Bone marrow (tissue), 2 donors: Measurements from ENCODE around the gene WDR49.
"Not testable (repeated sequence)": the region's sequence is repeated elsewhere in the genome, so short reads cannot be mapped to it uniquely, and the experiment has no call there.

ENCODE experiments used
- DNase-seq, 2 donors: peaks; one replicate each; lab custom pipeline; 2025; lab: John Stamatoyannopoulos, UW

The WDR49 gene

DNA sequence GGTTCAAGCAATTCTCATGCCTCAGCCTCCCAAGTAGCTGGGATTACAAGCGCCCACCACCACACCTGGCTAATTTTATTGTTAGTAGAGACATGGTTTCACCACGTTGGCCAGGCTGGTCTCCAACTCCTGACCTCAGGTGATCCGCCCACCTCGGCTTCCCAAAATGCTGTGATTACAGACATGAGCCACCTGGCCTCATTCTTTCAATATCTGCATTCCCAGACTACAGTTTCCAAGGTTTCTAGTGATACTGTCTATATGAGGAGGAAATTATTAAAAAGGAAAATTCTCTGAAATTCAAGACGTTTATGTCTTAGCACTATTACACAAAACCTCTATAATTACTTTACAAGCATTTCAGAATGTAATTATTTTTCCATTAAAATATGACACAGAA is 39.5 kb downstream of the WDR49 start:
- DNase-seq = not testable (repeated sequence)

DNA sequence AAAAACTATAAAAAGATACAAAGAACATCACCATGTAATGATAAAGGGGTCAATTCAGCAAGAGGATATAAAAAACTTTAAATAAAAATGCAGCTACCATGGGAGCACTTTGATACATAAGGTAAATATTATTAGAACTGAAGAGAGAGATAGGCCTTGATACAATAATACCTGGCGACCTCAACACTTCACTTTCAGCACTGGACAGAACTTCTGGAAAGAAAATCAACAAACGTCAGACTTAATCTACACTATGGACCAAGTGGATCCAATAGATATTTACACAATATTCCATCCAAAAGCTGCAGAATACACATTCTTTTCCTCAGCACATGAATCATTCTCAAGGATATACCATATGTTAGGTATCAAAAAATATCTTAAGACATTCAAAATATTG is 42.0 kb downstream of the WDR49 start:
- no peak for DNase-seq

DNA sequence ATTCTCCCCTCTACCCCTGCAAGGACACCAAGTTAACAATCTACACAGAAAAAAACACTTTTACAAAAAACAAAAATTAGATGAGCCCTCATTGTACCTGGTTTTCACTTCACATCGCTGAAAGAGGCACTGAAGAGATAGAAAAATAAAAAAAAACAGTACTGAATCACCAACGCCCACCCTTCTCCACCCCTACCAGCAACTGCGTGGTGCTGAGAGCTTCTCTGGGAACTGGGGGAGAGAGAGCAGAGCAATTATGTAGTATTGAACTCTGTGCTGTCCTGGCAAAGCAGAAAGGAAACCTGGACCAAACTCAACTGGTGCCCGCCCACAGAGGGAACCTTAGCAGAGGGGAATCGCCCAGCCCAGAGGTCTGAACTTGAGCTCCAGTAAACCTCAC is 44.6 kb downstream of the WDR49 start:
- DNase-seq = no peak

DNA sequence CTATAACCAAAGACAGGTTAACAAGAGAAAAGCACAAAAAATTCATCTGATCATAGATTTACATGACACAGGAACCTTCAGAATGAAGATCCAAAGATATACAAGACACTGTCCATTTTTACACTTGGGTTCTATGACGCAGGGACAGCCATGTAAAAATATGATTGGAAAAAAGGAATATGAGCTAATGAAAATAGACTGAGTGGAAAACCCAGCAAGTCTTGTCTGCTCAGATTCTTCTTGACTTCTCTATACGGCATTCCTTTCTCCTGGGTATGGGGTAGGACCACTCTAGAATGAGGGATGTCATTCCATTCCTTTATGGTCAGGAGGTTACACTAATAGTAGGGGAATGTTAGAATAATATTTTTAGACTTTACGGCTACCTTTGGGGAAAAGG is 46.9 kb downstream of the WDR49 start:
- no peak for DNase-seq

DNA sequence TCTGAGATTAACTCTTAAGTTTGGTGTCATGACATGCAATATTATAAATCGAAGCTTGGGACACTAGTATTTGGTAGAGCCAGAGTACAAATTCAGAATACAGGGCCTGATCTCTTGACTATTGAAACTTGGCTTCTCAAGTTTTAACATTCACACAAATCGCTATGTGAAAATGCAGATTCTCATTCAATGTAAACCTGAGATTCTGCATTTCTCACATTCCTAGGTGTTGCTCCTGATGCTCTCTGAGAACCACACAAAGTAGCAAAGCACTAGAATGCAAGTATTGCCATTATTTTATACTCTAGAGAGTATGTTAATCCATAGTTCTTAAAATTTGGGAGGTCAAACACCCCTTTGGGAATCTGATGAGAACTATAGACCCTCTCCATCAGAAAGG is 47.9 kb downstream of the WDR49 start:
- no peak for DNase-seq

- no peak for DNase-seq
These were observed 51.7 kb downstream of the WDR49 start for GRCh38 chr3:167602041-167602440.

DNA sequence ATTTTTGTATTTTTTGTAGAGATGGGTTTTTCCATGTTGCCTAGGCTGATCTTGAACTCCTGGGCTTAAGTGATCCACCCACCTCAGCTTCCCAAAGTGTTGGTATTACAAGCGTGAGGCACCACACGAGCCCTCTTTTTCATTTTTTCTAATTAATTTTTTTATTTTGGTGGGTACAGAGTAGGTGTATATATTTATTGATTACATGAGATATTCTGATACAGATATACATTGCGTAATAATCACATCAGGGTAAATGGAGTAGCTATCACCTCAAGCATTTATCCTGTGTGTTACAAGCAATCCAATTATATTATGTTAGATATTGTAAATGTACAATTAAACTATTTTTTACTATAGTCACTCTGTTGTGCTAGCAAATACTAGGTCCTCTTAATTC is 66.1 kb downstream of the WDR49 start:
- DNase-seq = no peak

DNA sequence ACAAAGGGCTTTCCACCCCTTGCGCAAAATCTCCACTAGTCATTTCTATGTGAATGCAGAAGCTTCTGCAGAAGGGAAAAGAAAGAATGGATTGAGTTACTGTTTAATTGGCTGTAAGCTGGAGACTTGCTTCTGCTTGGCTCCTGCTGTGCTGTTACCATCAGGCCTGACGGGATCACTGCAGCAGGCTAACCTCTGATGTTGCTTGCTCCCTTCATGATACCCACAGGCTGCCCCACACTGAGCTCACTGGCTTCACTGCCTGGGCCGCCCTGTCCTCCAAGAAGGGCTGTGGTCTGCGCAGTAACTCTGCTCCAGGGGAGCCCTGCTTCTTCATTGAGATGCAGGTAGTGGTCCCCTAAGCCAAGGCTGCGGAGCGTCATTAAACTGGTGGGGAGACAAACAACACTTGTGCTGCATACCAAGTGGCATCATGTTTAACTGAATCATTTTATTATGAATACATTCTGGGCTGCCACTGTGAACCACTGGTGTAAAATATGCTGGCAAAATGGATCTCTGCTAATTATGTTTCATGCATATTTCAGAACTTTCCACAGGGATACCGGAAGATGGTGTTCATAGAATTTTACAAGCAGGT is 78.6 kb downstream of the WDR49 start:
- no peak for DNase-seq

DNA sequence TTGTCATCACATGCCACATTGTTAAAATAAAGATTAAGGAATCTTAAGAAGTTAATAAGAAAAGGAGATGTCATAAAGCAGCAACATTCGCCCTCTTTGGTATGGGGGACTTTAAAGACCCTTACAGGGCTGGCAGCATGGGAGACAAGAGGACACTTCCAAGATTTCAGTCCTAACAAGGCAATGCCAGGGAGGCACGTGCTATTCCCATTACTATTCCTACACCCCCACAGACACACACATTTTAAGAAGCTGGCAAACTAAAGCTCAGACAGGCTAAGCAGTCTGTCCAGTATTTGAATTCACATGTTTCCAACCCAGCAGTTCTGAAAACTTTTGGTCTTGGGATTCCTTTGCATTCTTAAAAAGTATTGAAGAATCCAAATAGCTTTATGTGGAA is 80.8 kb downstream of the WDR49 start:
- no peak for DNase-seq

GRCh38 chr3:167568634-167569033 is 85.1 kb downstream of the WDR49 start:
- DNase-seq = no peak

- no peak for DNase-seq
These were observed 88.3 kb downstream of the WDR49 start for GRCh38 chr3:167565489-167565888.

DNA sequence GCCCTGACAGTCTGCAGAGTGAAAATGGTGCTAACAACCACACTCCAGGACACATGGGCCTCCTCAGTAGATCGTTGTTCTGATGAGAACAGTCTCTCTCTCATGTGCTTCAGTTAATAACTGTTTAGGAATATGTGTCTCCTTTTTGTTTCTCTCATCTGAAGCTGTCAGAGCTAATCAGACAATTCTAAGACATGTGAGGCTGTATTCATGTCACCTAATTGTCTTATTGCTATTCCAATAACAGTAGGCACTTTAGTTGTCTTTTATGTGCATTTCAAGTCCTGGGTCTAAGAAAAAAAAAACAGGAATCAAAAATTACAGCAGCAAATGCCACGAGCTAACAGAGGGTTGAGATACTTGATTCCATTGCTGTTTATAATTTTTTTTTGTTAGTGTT is 89.1 kb downstream of the WDR49 start:
- DNase-seq = no peak

DNA sequence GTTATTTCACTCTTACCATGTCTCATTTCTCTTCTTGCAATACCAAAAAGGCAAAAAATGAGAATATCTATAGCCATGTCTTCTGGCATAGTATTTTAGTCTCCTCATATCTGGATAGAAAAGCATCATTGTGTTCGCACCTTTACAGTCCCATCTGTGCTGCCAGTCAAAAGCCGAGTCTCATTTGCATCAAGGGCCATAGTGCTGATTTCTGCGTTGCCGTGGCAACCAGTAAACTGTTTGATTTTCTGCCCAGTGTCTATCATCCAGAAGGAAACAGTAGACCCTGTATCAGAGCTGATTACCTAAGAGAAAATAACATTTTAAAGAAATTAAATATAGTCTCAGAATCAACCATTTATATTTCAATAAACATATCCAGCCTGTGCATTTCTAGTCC is 93.8 kb downstream of the WDR49 start:
- no peak for DNase-seq

DNA sequence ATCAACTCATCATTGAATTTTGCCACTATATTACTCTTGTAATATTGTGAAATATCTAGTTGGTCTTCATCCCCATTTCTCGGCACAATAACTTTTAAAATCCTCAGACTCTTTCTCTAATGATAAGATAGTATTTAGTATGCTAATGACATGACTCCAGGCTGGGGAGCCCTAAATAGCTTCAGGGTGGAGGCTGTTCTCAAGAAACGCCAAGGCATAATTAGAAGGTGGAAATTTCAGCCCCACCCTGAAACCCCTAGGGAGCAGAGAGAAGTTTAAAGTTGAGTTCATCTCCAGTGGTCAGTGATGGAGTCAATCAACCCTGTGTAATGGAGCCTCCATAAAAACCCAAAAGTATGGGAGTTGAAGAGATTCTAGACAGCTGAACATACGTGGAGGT is 98.8 kb downstream of the WDR49 start:
- DNase-seq = no peak

- no peak for DNase-seq
These were observed 115.7 kb downstream of the WDR49 start for GRCh38 chr3:167538081-167538480.

- DNase-seq = peak in 1 of 2 donors; percentile 16
These were observed 132.8 kb downstream of the WDR49 start for GRCh38 chr3:167521006-167521355.

- DNase-seq = no peak
These were observed 133.3 kb downstream of the WDR49 start for GRCh38 chr3:167520266-167521005.

DNA sequence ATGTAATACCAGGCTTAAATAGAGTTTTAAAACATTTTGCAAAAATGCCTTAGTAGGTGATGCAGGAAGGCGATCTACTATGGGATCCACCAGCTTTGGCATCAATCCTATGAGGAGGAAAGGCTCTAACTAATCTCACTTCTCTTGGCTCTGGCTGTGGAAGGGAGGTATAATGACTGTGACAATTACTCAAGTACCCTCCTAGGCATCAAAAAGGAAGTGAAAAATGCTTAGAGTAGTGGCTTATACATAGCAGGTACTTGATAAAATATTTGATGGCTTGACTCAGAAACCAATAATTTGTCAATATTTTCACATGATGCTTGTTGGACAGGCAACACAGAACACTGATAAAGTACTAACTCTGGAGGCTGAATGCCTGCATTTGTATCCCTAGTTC is 145.8 kb downstream of the WDR49 start:
- no peak for DNase-seq

- DNase-seq = no peak
These were observed 151.3 kb downstream of the WDR49 start for GRCh38 chr3:167502401-167502800.

- DNase-seq = no peak
These were observed 151.8 kb downstream of the WDR49 start for GRCh38 chr3:167501941-167502340.

DNA sequence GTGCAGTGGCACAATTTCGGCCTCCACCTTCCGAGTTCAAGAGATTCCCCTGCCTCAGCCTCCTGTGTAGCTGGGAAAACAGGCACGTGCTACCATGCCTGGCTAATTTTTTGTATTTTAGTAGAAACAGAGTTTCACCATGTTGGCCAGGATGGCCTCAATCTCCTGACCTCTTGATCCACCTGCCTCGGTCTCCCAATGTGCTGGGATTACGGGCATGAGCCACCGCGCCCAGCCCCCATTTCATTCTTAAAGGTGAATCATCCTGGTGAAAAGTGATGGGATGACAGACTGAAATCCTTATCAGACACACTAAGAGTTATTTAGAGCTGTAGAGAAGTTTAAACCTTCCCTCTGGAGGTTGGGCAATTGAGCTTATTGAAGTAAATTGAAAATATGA is 155.8 kb downstream of the WDR49 start:
- no peak for DNase-seq

DNA sequence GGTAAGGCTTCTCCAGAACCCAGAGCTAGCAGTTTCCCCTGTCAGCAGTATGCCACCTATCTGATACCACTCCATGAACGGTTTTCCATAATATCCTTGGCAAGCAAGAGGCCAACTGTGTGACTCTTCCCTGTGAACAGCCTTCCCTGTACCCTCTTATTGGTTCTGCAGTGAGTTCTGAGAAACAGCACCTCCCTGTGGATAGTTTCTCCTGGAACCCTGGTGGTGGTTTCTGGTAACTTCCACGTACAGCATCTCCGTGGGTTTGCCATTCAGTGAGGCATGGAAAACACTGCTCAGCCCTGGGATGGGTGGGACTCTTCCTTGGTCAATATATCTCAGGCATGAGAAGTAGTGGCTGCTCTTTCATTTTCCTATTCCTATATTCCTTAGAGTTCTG is 160.5 kb downstream of the WDR49 start:
- DNase-seq = no peak

GRCh38 chr3:167491621-167492020 is 162.1 kb downstream of the WDR49 start:
- DNase-seq = no peak

DNA sequence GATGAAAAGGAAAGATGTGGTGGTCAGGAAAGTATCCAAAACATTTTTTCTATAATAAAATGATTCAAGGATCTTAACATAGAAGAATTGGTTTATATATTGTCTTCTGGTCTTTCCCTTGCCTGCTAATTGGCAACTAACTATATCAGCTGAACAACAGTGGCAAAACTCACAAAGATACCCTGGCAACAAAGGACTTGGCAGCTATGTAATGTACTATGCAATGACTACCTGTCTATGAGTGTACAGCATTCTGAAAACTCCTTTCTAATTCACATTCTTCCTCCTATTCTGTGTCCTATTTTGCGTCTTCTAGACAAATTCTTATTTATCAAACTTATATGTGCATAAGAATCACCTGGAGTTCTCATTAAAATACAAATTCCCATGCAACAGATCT is 164.2 kb downstream of the WDR49 start:
- DNase-seq = no peak
